ENCODE measurements around the gene DERA. TPM values are rescaled to one million over a fixed set of nuclear protein-coding genes. Genes with fewer than 3 reads are reported as not detected.

DERA gene
- polyA plus RNA-seq, 3 donors = 16.2 to 84.2 (median 83.6) TPM

- Histone ChIP-seq H3K27me3 (ENCODE audit: control insufficient read depth in 2 of 2, insufficient read depth in 2 of 2, low read length in 2 of 2) (peaks cover 0 to 3% of the 10 kb centered on the region in 2 donors), H3K9me3 (replicated peaks in 1 of 2; ENCODE audit: control insufficient read depth in 1 of 2, insufficient read depth in 1 of 2, low read length in 2 of 2) (no peaks in the 10 kb centered on the region), H3K4me2 (replicated peaks; ENCODE audit: extremely low read depth, low read length, poor library complexity, severe bottlenecking) (no peak overlapping the region), H2AFZ (ENCODE audit: insufficient read depth, low read depth, low read length, poor library complexity, severe bottlenecking) (no peak overlapping the region), H4K20me1 (ENCODE audit: insufficient read depth, low read length) (no peaks in the 10 kb centered on the region), H3K79me2 (ENCODE audit: insufficient read depth, low read length) (no peaks in the 10 kb centered on the region), H3K36me3 (replicated peaks in 1 of 2; ENCODE audit: control insufficient read depth in 1 of 2, insufficient read depth in 2 of 2, low read length in 2 of 2) (no peaks in the 10 kb centered on the region), H3K27ac (ENCODE audit: low read depth in 1 of 2, low read length in 2 of 2) (no peak overlapping the region), H3K4me1 (ENCODE audit: control insufficient read depth in 1 of 2, insufficient read depth in 2 of 2, low read length in 2 of 2) (no peaks in the 10 kb centered on the region), H3K9ac (ENCODE audit: insufficient read depth, low read length, poor library complexity, severe bottlenecking) (no peak overlapping the region), H3K4me3 (replicated peaks in 1 of 3; ENCODE audit: low read depth in 2 of 3, low read length in 3 of 3) (no peak overlapping the region)
- peak overlapping the region in 1 of 7 donors; percentile 61 for H3K27ac Mint-ChIP-seq
- TF ChIP-seq CTCF (IDR thresholded peaks at IDR 0.05) = peak; percentile 45
- intact Hi-C loops (cut with micrococcal nuclease) = loop anchor here in 1 of 2 donors (10.0 kb wide), 1 partner anchor 288 kb away; no protein-coding TSS in a partner anchor
- H3K36me3 Mint-ChIP-seq = no peaks in the 10 kb centered on the region
- H3K4me3 Mint-ChIP-seq = no peak overlapping the region
- 0% methylated on average over 1 of the region's 2 CpGs for WGBS (ENCODE audit: insufficient coverage)
- H3K27me3 Mint-ChIP-seq (ENCODE audit: low read depth in 3 of 3) = peaks cover 0 to 1% (median 0%) of the 10 kb centered on the region in 3 donors
- peaks cover 1% of the 10 kb centered on the region for H3K4me1 Mint-ChIP-seq
- DNase-seq = peak; percentile 6 to 30 (median 20)
- H3K9me3 Mint-ChIP-seq = no peaks in the 10 kb centered on the region
These were observed 165.4 kb downstream of the DERA start for GRCh38 chr12:16076557-16076956.

DNA sequence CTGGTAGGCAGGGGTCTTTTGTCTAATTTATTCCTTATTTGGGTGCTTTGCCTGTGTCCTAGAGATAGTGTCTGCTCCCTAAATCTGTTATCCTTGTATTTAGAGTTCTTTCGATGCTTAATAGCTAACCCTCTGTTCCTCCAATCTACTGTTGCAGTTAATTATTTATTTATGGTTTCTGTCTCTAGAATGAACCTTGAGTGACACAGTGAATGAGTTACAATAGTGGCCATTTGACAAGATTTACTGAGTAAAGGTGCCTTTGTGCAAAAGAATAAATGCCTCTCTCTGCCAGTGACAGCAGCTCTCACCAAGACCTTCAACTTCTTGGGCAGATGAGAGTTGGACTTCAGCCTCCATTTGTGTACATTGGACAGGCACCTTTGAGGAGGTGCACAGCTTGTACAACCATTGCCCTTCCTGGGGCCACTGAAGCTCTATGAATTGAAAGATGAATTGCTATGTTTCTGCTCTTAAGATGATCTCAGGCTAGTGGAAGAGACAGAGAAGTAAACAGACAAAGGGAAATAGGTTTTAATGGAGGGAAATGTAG, 165.9 kb downstream of the DERA start:
- Histone ChIP-seq H3K79me2 (ENCODE audit: insufficient read depth, low read length) (no peaks in the 10 kb centered on the region), H3K9ac (ENCODE audit: insufficient read depth, low read length, poor library complexity, severe bottlenecking) (no peak overlapping the region), H3K36me3 (replicated peaks in 1 of 2; ENCODE audit: control insufficient read depth in 1 of 2, insufficient read depth in 2 of 2, low read length in 2 of 2) (no peaks in the 10 kb centered on the region), H4K20me1 (ENCODE audit: insufficient read depth, low read length) (no peaks in the 10 kb centered on the region), H3K9me3 (replicated peaks in 1 of 2; ENCODE audit: control insufficient read depth in 1 of 2, insufficient read depth in 1 of 2, low read length in 2 of 2) (no peaks in the 10 kb centered on the region), H3K4me2 (replicated peaks; ENCODE audit: extremely low read depth, low read length, poor library complexity, severe bottlenecking) (no peak overlapping the region), H3K4me1 (ENCODE audit: control insufficient read depth in 1 of 2, insufficient read depth in 2 of 2, low read length in 2 of 2) (no peaks in the 10 kb centered on the region), H3K4me3 (replicated peaks in 1 of 3; ENCODE audit: low read depth in 2 of 3, low read length in 3 of 3) (no peak overlapping the region), H3K27ac (ENCODE audit: low read depth in 1 of 2, low read length in 2 of 2) (no peak overlapping the region), H2AFZ (ENCODE audit: insufficient read depth, low read depth, low read length, poor library complexity, severe bottlenecking) (no peak overlapping the region), H3K27me3 (ENCODE audit: control insufficient read depth in 2 of 2, insufficient read depth in 2 of 2, low read length in 2 of 2) (peaks cover 0 to 3% of the 10 kb centered on the region in 2 donors)
- H3K9me3 Mint-ChIP-seq = no peaks in the 10 kb centered on the region
- no CpG with 5 or more reads among the region's 1 CpG for WGBS (ENCODE audit: insufficient coverage)
- TF ChIP-seq CTCF (IDR thresholded peaks at IDR 0.05) = no peak
- intact Hi-C loops (cut with micrococcal nuclease) = loop anchor here in 1 of 2 donors (10.0 kb wide), 1 partner anchor 288 kb away; no protein-coding TSS in a partner anchor
- peaks cover 0 to 1% (median 1%) of the 10 kb centered on the region in 3 donors for H3K27me3 Mint-ChIP-seq (ENCODE audit: low read depth in 3 of 3)
- no peak for DNase-seq
- H3K4me3 Mint-ChIP-seq = no peak overlapping the region
- H3K27ac Mint-ChIP-seq = peak overlapping the region in 1 of 7 donors; percentile 61
- peaks cover 1% of the 10 kb centered on the region for H3K4me1 Mint-ChIP-seq
- H3K36me3 Mint-ChIP-seq = no peaks in the 10 kb centered on the region

Data from CD14-positive monocyte (primary cell).